Stimulated activated CD8-positive, alpha-beta memory T cell treated with anti-CD3 and anti-CD28 coated beads, Interleukin-15, amount 100 ng/mL, for 24 hours (primary cell): ENCODE results near the gene MNX1.

Experiments used
- DNase-seq: peaks from one replicate; pipeline ENCODE4 v3.0.0-alpha.2; 2020; ENCODE audit warnings: low read depth

Gene MNX1

DNA sequence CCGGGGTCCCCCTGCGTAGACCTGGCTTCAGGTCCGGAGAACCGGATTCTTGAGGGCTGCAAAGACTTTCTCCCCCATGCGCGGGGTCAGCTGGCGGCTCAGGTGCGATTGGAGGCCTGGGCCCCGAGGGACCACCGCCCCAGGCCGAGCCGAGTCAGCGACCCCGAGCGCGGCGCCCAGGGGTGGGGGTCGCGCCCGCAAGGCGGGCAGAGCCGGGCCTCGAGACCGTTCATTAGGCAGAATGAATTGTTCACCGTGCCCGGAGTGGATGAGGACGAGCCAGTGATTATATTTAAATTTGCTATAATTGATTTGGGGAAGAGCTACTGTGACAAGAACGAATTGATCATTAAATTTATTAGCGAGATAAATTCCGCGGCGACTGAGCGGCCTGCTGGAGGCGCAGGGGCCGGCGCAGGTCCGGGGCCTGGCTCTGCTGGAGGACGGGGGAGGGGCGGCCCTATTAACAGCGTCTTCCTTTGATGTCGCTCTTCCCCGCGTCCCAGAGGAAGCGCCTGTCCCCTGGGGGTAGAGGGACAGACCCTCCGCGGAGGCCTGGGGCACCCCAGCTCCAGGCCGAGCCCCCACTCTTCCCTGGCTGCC lies 7.5 kb downstream of the MNX1 start:
- DNase-seq, result no peak

DNA sequence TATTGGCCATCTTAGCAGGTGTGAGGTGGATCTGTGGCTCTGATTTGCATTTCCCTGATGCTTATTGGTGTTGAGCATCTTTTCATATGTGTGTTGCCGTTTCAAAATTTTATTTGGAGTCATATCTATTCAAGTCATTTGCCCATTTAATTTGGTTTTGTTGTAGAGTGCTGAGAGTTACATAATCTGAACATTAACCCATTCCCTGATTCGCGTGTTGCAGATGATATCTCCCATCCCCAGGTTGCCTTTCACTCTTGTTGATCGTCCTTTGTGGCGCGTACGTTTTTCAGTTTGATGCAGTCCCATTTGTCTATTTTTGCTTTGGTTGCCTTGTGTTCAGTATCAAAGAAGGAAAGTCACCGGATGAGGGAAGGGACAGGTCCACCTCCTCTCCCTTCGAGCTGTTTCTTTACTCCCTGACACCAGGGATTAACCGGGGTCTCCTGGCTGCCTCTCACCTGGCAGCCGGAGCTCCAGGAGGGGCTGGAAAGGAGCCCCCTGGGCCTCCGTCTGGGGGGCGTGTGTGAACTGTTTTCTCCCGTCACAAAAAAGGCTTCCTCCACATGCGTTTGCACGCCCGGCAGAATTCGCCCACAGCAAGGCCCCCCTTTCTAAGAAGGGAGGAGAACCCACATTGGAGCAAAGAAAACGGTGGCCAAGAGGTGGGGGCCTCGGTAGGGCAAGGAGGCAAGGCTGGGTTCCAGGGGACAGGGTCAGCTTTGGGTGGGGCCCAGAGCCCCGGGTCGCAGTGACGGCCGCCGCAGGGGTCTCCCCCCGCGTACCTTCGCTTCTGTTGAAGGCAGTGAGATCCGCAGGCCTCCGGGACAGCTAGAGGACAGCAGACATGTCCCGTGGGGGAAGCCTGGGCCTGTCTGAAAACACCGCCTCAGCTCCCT lies 8.3 kb downstream of the MNX1 start:
- DNase-seq, result no peak

DNA sequence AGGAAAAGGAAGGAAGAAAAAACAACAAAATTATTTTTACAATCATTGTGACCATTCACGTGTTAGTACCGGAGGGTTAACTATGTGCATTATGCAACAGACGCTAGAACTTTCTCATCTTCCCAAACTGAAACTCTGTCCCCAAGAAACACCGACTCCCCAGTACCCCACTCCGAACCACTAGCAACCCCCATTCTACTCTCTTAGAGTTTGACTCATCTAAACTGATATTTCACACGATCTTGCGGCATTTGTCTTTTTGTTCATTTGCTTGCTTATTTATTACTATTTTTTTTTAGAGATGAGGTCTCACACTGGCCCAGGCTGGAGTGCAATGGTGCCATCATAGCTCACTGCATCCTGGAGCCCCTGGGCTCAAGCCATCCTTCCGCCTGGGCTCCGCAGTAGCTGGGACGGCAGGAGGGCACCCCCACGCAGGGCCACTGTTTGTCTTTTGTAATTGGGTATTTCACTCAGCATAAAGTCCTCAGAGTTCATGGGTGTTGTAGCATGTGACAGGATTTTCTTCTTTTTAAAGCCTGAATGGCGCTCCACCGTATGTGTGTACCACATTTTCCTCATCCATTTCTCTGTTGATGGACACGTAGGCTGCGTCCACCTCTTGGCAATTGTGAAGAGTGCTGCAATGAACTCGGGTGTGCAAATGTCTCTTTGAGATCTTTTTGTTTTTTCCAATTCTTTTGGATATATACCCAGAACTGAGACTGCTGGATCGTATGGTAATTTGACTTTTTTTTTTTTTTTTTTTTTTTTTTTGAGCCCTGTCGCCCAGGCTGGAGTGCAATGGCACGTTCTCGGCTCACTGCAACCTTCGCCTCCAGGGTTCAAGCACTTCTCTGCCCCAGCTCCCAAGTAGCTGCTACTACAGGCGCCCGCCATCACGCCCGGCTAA lies 9.5 kb downstream of the MNX1 start:
- DNase-seq, result no peak

DNA sequence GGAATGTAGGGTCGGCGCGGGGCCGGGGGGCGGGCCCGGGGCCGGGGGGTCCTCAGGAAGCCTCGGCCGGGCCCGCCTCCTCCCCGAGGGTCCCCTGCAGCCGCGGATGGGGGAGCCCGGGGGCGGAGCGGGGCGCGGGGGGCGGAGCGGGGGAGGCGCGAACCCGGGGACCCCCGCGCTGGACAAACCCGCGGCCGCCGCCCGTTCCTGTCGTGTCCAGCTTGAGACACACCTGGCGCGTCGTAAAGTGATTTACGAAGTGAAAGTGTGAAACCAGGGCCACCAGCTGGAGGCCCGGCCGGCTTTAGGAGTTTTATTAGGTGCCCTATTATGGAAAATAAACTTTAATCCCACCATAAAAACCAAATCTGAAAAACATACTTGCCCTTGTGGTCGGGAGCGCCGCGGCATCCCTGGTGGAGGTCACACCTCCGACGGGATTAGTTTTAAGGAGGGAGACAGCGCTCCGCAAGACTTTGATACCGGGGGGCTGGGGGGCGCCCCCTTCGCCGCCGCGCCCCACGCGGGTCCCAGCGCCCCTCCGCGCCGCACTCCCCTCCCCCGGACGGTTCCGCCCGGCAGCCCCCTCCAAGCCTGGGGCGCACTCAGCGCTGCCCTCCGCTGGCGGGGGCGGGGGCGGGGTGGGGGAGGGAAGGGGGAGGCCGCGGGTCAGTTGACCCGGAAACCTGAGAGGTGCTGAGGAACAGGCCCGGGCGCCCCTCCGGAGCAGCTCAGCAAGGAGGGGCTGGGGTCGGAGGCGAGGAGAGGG lies 10.3 kb downstream of the MNX1 start:
- no peak for DNase-seq

DNA sequence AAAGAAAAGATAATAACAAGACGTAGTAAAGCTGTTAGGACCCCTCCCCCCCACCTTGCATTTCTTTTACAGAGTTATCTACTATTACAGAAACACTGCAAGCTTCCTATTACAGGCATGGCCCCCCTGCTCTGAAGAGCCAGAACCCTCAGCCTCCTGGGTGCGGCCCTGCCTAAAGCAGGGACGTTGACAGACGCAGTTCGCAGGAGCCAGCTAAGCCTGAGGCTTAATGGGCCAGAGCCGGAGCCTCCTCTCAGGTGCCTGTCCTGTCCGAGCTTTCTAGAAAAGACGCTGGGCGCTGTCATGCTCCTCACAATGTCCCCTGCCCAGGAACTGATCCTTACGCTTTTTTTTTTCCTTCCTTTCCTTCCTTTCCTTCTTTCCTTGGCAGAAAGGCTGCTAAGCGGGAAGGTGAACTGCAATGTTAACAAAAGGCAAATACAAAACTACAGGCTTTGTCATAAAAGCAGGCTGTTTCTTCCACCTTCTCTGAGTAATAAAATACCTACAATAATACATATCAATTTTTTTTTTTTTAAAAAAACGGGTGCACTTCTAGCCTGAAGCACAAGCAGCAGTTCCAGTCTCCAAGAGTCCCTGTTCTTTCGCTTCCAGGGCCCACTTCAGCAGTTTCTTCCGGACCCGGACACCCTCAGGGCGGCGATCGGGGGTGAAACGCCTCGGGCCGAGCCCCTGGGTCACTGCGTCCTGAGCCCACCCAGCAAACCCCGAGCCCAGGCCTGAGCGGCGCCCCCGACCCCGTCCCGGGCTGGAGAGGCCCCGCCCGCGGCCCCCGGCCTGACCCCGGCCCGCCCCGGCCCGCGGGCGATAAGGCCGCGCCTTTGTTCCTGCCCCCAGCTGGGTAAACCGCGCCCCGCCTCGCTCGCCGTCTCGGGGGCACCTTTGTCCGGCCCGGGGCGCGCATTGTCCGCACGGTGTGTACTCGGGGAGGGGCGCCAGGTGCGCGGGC lies 11.2 kb downstream of the MNX1 start:
- DNase-seq, result no peak

DNA sequence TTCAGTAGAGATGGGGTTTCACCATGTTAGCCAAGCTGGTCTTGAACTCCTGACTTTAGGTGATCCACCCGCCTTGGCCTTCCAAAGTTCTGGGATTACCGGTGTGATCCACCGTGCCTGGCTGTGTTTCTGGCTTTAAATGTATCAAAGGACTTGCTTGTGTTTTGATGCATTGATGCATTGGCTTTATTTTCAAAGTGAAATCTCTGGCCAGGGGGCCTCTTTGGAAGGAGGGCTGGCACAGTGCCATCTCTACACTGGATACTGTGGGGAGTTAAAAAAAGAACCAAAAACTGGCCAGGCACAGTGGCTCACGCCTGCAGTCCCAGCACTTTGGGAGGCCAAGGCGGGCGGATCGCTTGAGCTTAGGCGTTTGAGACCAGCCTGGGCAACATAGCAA lies 16.0 kb downstream of the MNX1 start:
- no peak for DNase-seq

DNA sequence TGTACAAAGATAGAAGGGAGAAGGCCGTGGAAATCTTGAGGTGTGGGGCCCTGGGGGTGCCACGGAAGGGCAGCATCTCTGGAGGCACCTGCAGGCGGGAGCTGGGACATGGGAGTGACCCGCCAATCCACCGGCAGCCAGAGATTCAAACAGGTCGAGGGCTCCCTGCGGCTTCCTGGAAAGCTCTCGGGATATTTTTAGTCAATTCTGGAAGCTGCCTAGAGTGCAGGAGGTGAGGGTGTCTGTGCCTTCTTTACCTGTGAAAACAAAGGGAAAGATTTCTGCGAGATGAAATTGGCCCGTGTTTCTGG lies 16.6 kb downstream of the MNX1 start:
- DNase-seq, result no peak

DNA sequence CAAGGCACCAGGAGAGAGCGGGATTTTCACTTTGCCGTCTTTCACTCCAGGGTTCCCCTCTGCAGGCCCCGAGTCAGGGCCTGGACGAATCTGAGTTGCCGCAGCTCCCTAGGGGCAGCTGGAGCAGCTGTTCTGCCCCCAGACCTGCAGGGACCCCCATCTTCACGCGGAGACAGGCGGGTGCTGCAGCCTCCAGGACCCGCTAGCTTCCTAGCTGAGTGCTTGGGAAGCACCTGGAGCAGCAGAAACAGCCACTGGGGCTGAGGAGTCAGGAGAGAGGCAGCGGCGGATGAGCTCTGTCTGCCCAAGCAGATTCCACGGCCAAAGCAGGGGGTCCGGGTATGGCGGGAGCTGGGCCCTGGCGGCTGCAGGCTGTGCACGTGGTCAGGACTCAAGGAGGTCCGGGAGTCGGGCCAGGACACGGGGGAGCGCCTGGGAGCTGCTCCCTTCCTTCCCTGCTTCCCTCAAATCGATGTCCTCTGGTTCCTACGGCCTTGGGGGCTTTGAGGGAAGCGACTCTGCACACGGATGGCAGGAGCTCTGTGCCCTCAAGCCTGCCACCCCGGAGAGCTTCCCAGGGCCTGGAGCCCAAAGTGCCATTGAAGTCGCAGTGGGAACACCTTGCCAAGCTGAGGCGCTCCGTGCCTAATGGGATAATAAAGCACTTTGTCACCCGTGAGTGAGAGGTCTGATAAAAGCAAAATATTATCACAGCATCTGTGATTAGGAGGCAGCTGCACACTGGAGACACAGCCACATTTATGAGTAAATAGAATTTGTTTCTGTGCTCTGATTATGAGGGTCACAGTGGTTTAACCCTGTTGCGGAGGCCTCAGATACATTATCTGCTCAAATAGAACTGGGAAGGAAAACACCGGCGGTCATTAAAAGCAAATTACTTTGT lies 17.2 kb downstream of the MNX1 start:
- DNase-seq, result no peak

DNA sequence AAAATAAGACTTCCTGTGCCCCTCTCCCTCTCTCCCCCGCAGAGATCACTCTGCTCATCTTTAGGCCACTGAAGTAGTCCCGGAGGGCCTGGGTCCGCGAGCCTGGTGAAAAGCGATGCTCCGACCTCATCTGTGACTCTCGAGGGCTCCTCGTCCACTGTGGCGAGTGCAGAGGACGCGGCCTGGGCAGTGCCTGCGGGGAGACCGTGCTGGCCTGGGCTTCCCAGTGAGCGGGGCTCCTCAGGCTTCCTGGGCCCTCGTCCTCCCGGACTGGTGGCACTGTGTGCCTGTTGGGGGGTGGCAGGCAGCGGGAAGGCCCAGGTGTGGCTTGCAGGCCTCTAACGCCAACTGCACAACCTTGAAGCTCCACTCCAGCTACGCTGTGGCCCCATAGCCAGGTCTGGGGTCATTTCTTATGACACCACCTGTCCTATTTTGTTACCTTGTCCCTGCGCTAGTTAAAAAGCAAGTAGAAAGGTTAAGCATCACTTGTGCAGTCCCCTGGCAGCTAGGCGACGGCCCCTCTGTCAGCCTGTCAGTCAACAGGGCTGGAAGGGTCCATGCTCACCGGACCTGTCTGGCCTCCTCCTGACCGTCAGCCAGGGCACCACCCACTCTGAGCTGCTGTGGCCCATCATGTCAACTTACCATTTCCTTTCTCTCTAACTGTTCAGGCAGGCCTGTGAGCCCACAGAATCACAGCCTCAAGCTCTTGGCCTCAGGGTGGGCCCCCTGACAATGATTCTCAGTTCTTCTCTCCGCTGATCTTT lies 20.5 kb downstream of the MNX1 start:
- no peak for DNase-seq

DNA sequence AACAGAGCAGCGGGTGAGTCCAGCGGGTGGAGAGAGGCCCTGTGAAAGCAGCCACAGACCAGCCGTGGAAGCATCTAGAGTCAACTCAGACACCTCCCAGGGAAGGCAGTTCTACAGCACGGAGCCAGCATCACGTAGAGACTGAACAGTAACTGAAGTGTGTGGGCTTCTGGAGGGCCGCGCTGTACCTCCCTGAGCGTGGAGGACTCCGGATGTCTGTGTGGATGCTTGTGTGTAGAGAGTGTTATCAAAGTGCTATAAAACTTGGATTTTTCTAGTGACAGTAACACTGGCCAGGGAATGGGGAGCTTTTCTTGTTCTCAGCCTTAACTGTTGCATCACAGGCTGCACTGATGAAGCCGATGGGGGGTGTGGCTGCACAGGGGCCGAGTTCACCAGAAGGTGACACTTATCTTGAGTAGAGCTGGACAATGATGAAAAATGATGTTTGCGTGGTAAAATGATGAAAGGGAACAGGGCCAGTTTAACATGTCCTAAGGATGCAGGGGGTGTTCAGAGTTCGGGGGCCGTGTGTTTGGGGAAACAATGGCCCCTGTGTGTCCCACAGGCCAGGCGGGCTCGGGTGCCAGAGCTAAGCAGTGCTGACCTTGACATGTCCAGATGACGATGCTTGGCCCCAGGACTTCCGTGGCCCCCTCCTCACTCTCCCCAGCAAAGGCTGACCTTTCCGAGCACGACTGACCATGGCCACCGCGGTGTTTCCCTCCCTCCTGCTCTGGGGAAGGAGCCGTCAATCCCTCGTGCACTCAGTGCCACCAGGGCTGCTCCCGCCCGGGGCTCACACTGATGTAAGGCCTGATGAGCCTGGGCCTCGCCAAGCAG lies 21.9 kb downstream of the MNX1 start:
- DNase-seq, result no peak

DNA sequence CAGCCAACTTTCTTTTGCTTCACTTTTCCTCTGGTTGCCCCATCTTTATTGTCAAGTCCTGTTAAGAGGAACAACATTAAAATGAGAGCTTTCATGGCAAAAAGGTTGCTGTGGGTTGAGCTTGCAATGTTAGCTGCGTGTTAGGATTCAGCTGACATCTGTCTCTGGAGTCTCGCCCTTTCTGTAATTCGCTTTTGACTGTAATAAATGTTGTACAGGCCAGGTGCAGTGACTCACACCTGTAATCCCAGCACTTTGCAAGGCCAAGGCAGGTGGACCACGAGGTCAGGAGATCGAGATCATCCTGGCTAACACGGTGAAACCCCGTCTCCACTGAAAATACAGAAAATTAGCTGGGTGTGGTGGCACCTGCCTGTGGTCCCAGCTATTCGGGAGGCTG lies 24.1 kb downstream of the MNX1 start:
- no peak for DNase-seq

DNA sequence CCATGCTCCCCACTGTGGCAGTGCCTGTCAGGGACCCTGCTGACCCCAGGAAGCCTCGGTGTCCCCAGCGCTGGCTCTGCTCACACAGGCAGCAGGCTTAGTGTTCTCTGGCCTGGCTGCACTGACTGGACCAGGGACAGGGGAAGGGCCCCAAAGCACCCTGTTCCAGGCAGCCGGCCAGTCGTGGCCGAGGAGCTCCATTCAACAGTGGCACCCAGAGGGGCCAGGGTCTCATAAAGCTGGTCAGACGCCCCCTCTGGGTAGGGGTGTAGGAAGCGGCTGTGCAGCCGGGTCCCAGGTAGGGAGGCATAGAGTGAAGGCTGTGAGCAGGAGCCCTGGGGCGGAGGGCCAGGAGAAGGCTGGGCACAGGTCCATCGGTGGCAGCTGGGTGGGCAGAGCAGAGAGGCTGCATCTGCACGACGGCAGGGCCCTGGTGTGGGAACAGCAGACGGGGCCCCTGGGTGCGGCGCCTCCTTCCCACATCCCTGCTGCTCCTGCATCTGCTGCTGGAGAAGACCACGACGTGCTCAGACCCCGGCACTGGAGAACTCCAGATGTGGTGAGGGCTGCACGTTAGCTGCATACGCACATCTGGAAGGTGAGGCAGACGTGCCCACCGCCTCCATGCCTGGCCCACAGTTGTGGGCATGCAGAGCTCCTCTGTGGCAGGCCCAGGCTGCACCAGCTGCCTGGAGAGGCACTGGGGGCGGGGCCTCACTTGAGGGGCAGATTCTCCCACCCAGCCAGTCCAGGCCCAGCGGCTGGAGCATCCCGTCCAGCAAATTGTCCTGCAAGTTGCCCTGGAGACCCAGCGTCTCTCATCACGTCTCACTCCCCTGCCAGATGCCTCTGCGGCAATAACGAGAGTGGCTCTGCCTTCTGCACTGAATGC lies 25.1 kb downstream of the MNX1 start:
- DNase-seq, result no peak

DNA sequence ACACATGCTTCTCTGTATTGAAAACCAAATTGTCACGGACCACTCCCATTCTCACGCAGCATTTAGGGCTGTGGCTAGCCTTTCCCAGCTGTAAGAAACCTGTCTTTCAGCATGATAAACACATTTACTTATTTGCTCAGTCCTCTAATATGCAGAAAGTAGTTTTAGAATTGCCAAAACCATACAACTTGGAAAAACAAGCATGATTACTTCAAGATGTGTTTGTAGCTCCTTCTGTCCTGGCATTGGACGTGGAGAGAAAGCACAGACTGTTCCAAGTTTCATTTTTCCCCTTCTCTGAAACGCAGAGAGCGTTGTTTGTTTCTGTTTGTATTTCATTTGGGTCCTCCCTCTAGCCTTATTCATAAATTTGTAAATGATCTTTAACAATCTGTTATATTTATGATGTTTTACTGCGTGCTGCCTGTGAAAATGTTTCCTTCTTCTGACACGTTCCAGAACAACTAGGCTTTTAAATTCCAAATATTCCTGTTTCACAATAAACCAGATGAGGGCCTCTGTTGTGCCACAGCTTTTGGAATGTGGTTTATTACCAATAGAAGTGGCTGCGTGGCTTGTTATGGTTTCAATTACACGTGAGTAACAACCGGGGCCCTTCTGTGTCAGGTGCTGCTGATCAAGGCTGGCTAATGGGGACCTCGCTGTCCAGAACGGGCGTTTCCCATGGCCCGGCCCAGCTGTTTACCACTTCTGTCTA lies 26.1 kb downstream of the MNX1 start:
- DNase-seq, result no peak

DNA sequence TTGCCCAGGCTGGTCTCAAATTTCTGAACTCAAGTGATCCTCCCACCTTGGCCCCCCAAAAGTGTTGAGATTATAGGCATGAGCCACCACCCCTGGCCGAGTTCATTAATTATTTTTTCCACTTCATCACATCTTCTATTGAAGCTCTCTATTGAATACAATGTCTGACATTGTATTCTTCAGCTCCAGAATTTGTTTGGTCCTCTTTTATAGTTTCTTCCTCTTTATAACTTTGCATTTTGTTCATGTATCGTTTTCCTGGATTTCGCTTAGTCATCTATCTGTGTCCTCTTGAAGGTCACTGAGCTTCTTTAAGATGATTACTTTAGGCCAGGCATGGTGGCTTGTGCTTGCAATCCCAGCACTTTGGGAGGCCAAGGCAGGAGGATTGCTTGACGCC lies 30.8 kb downstream of the MNX1 start:
- no peak for DNase-seq

DNA sequence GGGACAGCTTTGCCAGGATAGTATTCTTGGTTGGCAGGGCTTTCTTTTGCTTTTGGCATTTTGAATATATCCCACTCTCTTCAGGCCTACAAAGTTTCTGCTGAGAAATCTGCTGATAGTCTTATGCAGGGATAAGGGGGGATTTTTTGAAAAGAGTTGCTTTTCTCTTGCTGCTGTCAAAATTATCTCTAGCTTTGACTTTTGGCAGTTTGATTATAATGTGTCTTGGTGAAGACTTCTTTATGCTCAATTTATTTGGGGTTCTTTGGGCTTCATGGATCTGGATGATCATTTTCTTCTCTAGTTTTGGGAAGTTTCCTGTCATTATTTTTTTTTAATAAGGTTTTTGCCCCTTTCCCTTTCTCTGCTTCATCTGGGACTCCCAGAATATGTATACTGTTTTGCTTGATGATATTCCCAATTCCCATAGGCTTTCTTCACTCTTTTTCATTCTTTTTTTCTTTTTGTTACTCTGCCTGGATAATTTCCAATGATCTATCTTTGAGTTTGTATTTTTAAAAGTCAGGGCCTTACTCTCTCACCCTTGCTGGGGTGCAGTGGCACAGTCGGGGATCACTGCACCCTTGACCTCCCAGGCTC lies 31.4 kb downstream of the MNX1 start:
- DNase-seq, result no peak

DNA sequence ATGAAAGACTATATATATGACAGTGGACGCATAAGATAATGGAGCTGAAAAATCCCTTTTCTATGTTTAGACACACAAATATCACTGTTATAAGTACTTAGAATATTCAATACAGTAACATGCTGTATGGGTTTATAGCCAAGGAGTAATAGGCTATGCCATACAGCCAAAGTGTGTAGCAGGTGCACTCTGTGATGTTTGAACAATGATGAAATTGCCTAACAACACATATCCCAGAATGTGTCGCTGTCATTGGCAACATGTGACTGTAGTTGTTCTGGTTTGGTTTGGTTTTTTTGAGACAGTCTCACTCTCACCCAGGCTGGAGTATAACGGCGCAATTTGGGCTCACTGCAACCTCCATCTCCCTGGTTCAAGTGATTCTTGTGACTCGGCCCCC lies 34.8 kb downstream of the MNX1 start:
- DNase-seq, result no peak
